KMS-11 (cell line): ENCODE measurements around the gene NEK2.

ENCODE experiments used
- H2AFZ ChIP-seq: fragments of 200-600 bp; sonication (generic); 2 replicates; pipeline ENCODE4 v1.6.1; 2016; ENCODE audit warnings: antibody characterized with exemption, mixed run types, low read depth
- H3K27ac ChIP-seq: fragments of 200-600 bp; sonication (generic); 2 replicates; pipeline ENCODE4 v1.6.1; 2016; ENCODE audit warnings: mild to moderate bottlenecking, mixed run types
- H3K27me3 ChIP-seq: fragments of 200-600 bp; sonication (generic); 2 replicates; pipeline ENCODE4 v1.6.1; 2017; ENCODE audit warnings: mild to moderate bottlenecking, low read depth, mixed run types, moderate library complexity; ENCODE audit not compliant: insufficient read depth
- H3K36me3 ChIP-seq: fragments of 200-600 bp; sonication (generic); 2 replicates; pipeline ENCODE4 v1.6.1; 2017; ENCODE audit warnings: mild to moderate bottlenecking, mixed run types; ENCODE audit not compliant: insufficient read depth
- H3K4me1 ChIP-seq: fragments of 200-600 bp; sonication (generic); 2 replicates; pipeline ENCODE4 v1.6.1; 2016; ENCODE audit warnings: mild to moderate bottlenecking, low read depth, mixed run types; ENCODE audit not compliant: poor library complexity, severe bottlenecking
- H3K4me2 ChIP-seq: fragments of 200-600 bp; sonication (generic); 2 replicates; pipeline ENCODE4 v1.7.0; 2016; ENCODE audit warnings: mild to moderate bottlenecking, mixed run types
- H3K4me3 ChIP-seq: fragments of 200-600 bp; sonication (generic); IDR thresholded peaks from 2 replicates; pipeline ENCODE4 v1.6.1; 2017; ENCODE audit warnings: low read depth, low read length, mixed read lengths; ENCODE audit not compliant: insufficient read depth
- H3K79me2 ChIP-seq: fragments of 200-600 bp; sonication (generic); 2 replicates; pipeline ENCODE4 v1.6.1; 2016; ENCODE audit warnings: low read depth, mixed run types; ENCODE audit not compliant: insufficient read depth
- H3K9ac ChIP-seq: fragments of 200-600 bp; sonication (generic); 2 replicates; pipeline ENCODE4 v1.6.1; 2016; ENCODE audit warnings: mild to moderate bottlenecking, mixed run types
- H4K20me1 ChIP-seq: fragments of 200-600 bp; sonication (generic); 2 replicates; pipeline ENCODE4 v1.6.1; 2016; ENCODE audit warnings: mild to moderate bottlenecking, mixed run types; ENCODE audit not compliant: insufficient read depth
- CTCF ChIP-seq: fragments of 200-600 bp; sonication (generic); conservative IDR thresholded peaks from 2 replicates; pipeline ENCODE4 v1.6.1; 2017; ENCODE audit warnings: low read depth, mild to moderate bottlenecking, antibody characterized with exemption, low read length, moderate library complexity, mixed read lengths

Gene NEK2

GRCh38 chr1:211614615-211615014 lies 60.8 kb downstream of the NEK2 start:
- Histone ChIP-seq H2AFZ (no peak overlapping the region), H3K79me2 (no peaks in the 10 kb centered on the region), H3K27me3 (no peaks in the 10 kb centered on the region), H3K4me1 (peaks cover 11% of the 10 kb centered on the region), H3K4me2 (no peak overlapping the region), H3K4me3 (no peak overlapping the region), H3K9ac (no peak overlapping the region), H3K27ac (no peak overlapping the region), H3K36me3 (no peaks in the 10 kb centered on the region), H4K20me1 (no peaks in the 10 kb centered on the region)
- TF ChIP-seq CTCF = no peak

- Histone ChIP-seq H3K4me2 (no peak overlapping the region), H3K9ac (no peak overlapping the region), H3K27me3 (no peaks in the 10 kb centered on the region), H2AFZ (0 out of 2 replicates have a peak overlapping the region, but pooled peaks have one; percentile 8), H3K27ac (no peak overlapping the region), H4K20me1 (no peaks in the 10 kb centered on the region), H3K4me1 (peaks cover 11% of the 10 kb centered on the region), H3K4me3 (no peak overlapping the region), H3K36me3 (no peaks in the 10 kb centered on the region), H3K79me2 (no peaks in the 10 kb centered on the region)
- TF ChIP-seq CTCF = no peak
These were observed 61.5 kb downstream of the NEK2 start for GRCh38 chr1:211613951-211614350.

- Histone ChIP-seq H3K27ac (no peak overlapping the region), H4K20me1 (no peaks in the 10 kb centered on the region), H3K4me2 (no peak overlapping the region), H2AFZ (0 out of 2 replicates have a peak overlapping the region, but pooled peaks have one; percentile 8), H3K36me3 (no peaks in the 10 kb centered on the region), H3K27me3 (no peaks in the 10 kb centered on the region), H3K4me1 (peaks cover 11% of the 10 kb centered on the region), H3K9ac (no peak overlapping the region), H3K4me3 (no peak overlapping the region), H3K79me2 (no peaks in the 10 kb centered on the region)
- TF ChIP-seq CTCF = no peak
These were observed 62.1 kb downstream of the NEK2 start for GRCh38 chr1:211613108-211613947.

GRCh38 chr1:211612786-211613107 lies 62.7 kb downstream of the NEK2 start:
- H3K9ac ChIP-seq = no peak overlapping the region
- H3K4me2 ChIP-seq = no peak overlapping the region

More at GRCh38 chr1:211612786-211613107, 62.7 kb downstream of the NEK2 start:
- H3K36me3 ChIP-seq = no peaks in the 10 kb centered on the region
- no peak overlapping the region for H3K4me3 ChIP-seq
- H4K20me1 ChIP-seq = no peaks in the 10 kb centered on the region
- H2AFZ ChIP-seq = no peak overlapping the region
- TF ChIP-seq CTCF = no peak
- H3K79me2 ChIP-seq = no peaks in the 10 kb centered on the region
- no peaks in the 10 kb centered on the region for H3K27me3 ChIP-seq
- H3K27ac ChIP-seq = no peak overlapping the region
- peaks cover 11% of the 10 kb centered on the region for H3K4me1 ChIP-seq
